ENCODE results near the gene CLIP1. TPM values are rescaled to one million over a fixed set of nuclear protein-coding genes. Genes with fewer than 3 reads are reported as not detected.
A peak's percentile ranks its signal among the peaks of the same experiment; 100 is the strongest.

Gene CLIP1
- total RNA-seq, 1 experiment from 2014 or later, result 62.2 TPM

DNA sequence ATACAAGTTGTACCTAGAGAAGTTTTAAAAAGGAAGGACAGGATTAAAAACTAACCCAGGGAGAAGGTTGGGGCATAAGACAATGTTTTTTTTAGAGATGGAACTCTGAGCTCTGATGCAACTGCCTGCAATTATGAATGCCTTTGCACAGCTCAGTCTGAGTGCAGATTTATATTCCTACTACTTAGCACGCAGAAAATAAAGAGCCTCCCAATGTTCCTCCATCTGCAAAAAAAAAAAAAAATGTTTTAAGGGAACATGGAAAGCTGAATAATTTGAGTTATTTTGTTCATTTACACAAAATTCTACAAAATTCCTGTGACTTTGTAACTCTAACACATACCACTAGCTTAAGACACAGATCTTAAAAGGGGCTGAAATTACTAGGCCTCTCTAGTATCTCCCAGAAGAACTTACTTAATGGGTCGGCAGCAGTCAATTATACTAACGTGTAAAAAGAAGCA, 15.7 kb downstream of the CLIP1 start:
- H3K9me3 ChIP-seq (ENCODE audit: low read depth, low read length, poor library complexity, severe bottlenecking), result no peaks in the 10 kb centered on the region
- H3K4me1 ChIP-seq (ENCODE audit: insufficient read depth, low read length, poor library complexity, severe bottlenecking), result peaks cover 48% of the 10 kb centered on the region
- BruUV-seq (replicated peaks), result no TSS peak
- CTCF ChIA-PET, result interaction anchor here (0.6 to 1.0 kb wide), 3 partner anchors 65 to 594 kb away, joined by 4 to 6 read pairs (median 5); no protein-coding TSS in a partner anchor
- H3K27me3 ChIP-seq (replicated peaks; ENCODE audit: insufficient read depth, low read depth, low read length, poor library complexity), result no peaks in the 10 kb centered on the region
- POLR2A ChIA-PET (ENCODE audit: low non-redundant PET), result interaction anchor here (0.6 to 0.7 kb wide), 3 partner anchors 17 to 38 kb away, joined by 4 to 14 read pairs (median 6); no protein-coding TSS in a partner anchor
- intact Hi-C loops (cut with micrococcal nuclease; ENCODE audit: unreplicated experiment), result no loop called here
- H3K36me3 ChIP-seq (ENCODE audit: insufficient read depth, low read length, poor library complexity, severe bottlenecking), result no peaks in the 10 kb centered on the region
- no peak overlapping the region for H3K4me3 ChIP-seq (ENCODE audit: low read depth, low read length, poor library complexity, severe bottlenecking)
- H3K27ac ChIP-seq (ENCODE audit: low read depth, low read length, poor library complexity, severe bottlenecking), result peak overlapping the region; percentile 93
- peak; percentile 72 for DNase-seq (ENCODE audit: low spot score)
- TF ChIP-seq CTCF (conservative IDR thresholded peaks at IDR 0.05; ENCODE audit: low read depth, low read length) (no peak), EZH2 (IDR thresholded peaks at IDR 0.05; ENCODE audit: borderline replicate concordance, low read depth, low read length, poor library complexity, severe bottlenecking) (no peak)

DNA sequence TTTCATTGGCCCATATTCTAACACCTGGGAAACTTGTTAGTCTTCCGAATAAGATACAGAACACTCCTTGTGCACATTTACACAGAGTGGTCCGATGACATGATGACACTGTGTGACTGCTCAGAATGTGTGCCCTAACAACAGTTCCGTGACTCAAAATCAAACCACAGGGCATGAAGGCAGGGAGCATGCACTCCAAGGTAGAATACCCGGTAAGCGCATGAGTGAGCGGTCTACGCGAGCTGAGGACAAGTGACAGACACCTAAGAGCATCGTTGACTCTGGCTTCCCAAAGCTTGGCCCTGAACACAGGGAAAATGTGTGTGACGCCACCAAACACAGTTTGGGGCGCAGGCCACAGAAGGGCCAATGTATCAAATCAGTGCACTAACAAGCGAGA, 18.6 kb downstream of the CLIP1 start:
- Histone ChIP-seq H3K4me3 (ENCODE audit: low read depth, low read length, poor library complexity, severe bottlenecking) (no peak overlapping the region), H3K9me3 (ENCODE audit: low read depth, low read length, poor library complexity, severe bottlenecking) (no peaks in the 10 kb centered on the region), H3K27ac (ENCODE audit: low read depth, low read length, poor library complexity, severe bottlenecking) (no peak overlapping the region), H3K36me3 (ENCODE audit: insufficient read depth, low read length, poor library complexity, severe bottlenecking) (no peaks in the 10 kb centered on the region), H3K27me3 (replicated peaks; ENCODE audit: insufficient read depth, low read depth, low read length, poor library complexity) (no peaks in the 10 kb centered on the region), H3K4me1 (ENCODE audit: insufficient read depth, low read length, poor library complexity, severe bottlenecking) (peaks cover 62% of the 10 kb centered on the region)
- no TSS peak for BruUV-seq (replicated peaks)
- ChIA-PET CTCF (no interaction called here), POLR2A (ENCODE audit: low non-redundant PET) (no interaction called here)
- TF ChIP-seq EZH2 (IDR thresholded peaks at IDR 0.05; ENCODE audit: borderline replicate concordance, low read depth, low read length, poor library complexity, severe bottlenecking) (no peak), CTCF (conservative IDR thresholded peaks at IDR 0.05; ENCODE audit: low read depth, low read length) (no peak)
- DNase-seq (ENCODE audit: low spot score), result no peak
- intact Hi-C loops (cut with micrococcal nuclease; ENCODE audit: unreplicated experiment), result no loop called here

DNA sequence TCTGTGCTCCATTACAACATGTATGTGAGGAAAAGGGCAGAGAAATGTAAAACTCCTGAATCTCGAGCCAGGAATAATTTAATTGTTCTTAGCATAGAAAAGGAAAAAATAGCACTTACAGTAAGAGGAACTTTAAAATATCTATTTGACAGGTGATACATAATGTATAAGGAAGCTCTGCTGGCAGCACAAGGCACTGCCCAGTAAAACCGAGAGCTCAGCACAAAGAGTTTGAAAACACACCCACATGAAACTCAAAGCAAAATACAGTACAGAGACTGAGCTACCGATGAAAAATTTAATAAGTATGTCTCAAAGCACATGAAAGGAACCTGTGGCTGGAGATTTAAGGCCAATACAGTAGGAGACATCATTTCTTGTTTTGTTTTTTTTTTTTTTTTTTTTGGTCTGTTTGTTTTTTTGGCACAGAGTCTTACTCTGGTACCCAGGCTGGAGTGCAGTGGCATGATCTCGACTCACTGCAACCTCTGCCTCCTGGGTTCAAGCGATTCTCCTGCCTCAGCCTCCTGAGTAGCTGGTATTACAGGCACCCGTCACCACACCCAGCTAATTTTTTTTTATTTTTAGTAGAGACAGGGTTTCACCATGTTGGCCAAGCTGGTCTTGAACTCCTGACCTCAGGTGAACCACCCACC, 19.2 kb downstream of the CLIP1 start:
- intact Hi-C loops (cut with micrococcal nuclease; ENCODE audit: unreplicated experiment), result no loop called here
- Histone ChIP-seq H3K4me3 (ENCODE audit: low read depth, low read length, poor library complexity, severe bottlenecking) (no peak overlapping the region), H3K36me3 (ENCODE audit: insufficient read depth, low read length, poor library complexity, severe bottlenecking) (no peaks in the 10 kb centered on the region), H3K4me1 (ENCODE audit: insufficient read depth, low read length, poor library complexity, severe bottlenecking) (peaks cover 62% of the 10 kb centered on the region), H3K27ac (ENCODE audit: low read depth, low read length, poor library complexity, severe bottlenecking) (peak overlapping the region; percentile 52), H3K27me3 (replicated peaks; ENCODE audit: insufficient read depth, low read depth, low read length, poor library complexity) (no peaks in the 10 kb centered on the region), H3K9me3 (ENCODE audit: low read depth, low read length, poor library complexity, severe bottlenecking) (no peaks in the 10 kb centered on the region)
- no peak for DNase-seq (ENCODE audit: low spot score)
- CTCF ChIA-PET, result no interaction called here
- POLR2A ChIA-PET (ENCODE audit: low non-redundant PET), result interaction anchor here (0.7 kb wide), 1 partner anchor 117 kb away, joined by 3 read pairs; no protein-coding TSS in a partner anchor
- no TSS peak for BruUV-seq (replicated peaks)
- TF ChIP-seq CTCF (conservative IDR thresholded peaks at IDR 0.05; ENCODE audit: low read depth, low read length), result no peak
- no peak for TF ChIP-seq EZH2 (IDR thresholded peaks at IDR 0.05; ENCODE audit: borderline replicate concordance, low read depth, low read length, poor library complexity, severe bottlenecking)

Data from A673 (cell line).